Stimulated activated CD4-positive, alpha-beta T cell treated with anti-CD3 and anti-CD28 coated beads, Interleukin-4, amount 100 ng/mL, for 1 hour (primary cell): ENCODE results near the gene ATG2A.

Experiments
- DNase-seq: peaks from one replicate; pipeline ENCODE4 v3.0.0-alpha.2; 2020

ATG2A gene

DNA sequence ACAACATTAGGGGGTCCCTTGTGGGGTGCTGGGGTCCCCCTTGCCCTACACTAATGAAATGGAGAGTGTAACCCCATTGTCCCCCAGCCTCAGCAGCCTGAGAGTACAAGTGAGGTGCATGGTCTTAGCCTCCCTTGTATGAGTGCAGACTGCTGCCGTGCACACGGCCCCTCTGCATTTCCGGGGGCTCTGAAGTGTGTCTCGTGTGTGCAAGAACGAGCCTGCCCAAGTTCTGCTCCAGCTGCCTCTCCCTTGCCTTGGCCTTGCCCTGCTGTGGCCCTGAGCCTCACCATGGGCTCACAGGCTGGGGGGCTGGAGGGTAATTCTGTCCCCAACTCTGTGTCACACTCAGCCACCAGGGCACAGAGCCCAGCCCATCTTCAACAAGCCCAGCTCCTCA, 33.4 kb downstream of the ATG2A start:
- no peak for DNase-seq

DNA sequence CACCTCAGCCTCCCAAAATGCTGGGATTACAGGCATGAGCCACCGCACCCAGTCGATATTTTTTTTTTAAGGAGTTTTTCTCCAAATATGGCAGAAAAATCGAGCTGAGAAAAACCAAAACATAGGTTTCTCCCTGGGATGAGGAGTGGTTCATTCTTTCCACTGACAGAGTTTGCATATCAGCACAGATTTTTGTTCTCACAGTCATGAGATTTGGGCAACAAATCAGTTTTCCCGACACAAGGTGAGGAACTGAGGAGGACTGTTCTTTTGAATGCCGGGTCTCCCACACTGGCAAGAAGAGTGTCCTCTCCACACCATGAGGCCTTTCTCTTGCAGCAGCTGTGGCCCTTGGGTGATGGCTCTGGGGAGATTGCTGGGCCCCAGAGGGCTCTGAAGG, 34.8 kb downstream of the ATG2A start:
- no peak for DNase-seq

DNA sequence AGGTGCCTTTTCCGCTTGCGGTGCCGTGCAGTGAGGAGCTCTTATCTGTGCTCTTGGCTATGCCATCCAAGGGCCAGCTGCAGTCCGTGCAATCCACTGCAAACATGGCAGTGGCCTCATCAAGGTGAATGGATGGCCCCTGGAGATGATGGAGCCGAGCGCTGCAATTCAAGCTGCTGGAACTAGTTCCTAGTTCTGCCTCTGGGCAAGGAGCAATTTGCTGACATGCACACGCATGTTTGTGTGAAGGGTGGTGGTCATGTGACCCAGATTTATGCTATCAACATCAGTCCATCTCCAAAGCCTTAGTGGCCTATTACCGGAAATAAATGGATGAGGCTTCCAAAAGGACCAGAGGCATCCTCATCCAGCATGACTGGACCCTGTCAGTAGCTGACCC, 35.5 kb downstream of the ATG2A start:
- no peak for DNase-seq

DNA sequence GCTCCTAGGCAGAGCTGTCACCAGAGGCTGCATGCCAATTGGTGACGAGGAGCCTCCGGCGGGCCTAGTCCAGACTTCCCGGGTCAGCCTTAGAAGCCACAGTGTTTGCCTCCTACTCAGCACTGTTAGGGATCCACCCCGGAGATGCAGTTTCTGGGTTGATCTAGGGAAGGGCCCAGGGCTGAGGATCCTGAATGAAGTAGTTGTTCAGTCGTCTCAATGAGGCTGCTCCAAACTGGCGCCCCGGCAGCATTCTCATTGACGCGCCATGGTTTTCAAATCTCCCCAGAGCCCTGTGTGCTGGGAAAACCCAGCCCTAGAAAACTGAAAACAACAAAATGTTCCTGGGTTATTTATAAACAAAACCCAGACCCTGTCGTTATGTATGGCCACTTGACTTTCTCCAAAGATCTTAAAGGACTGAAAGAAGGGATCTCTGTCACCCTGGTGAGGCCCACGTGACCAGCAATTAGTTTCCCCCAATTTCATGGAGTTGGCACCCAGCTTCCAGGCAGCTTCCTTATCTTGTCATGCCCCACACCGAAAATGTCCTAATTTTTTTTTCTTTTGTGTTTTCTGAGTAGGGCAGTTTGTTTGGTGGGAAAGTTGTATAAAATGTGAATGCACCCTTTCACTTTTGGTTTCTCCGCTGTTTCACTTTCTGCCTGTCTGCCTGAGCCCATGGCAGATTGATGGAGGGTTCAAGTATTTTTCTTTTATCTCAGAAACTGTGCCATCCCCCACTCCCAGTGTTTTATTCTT, 36.6 kb downstream of the ATG2A start:
- no peak for DNase-seq

DNA sequence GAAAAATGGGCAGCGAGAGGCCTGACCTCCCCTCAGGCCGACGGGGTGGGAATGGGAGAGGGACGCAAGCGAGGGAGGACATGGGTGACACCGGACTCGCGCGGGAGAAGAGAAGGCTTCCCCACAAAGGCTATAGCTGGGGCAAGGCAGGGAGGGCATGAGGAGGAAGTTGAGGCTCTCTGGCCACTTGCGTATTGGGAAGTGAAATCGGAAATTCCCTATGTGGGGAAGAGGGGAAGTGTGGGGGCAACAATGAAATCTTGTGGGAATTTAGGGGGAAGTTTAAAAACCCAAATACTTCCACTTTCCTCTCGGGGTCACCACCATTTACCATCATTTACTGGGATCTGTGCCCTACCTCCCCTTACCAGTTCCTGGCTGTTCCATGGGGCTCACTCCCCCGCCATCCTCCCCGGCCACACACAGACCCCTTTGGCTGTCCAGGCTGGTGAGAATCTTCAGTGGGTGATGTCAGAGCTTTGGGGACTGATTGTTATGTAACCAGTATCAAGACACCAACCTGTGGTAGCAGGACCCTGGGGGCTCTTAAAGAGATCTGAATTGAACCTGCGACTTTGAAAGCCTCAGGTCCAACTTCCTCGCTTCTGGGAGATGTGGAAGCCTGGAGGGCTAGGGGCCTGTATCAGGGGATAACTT, 37.6 kb downstream of the ATG2A start:
- no peak for DNase-seq

DNA sequence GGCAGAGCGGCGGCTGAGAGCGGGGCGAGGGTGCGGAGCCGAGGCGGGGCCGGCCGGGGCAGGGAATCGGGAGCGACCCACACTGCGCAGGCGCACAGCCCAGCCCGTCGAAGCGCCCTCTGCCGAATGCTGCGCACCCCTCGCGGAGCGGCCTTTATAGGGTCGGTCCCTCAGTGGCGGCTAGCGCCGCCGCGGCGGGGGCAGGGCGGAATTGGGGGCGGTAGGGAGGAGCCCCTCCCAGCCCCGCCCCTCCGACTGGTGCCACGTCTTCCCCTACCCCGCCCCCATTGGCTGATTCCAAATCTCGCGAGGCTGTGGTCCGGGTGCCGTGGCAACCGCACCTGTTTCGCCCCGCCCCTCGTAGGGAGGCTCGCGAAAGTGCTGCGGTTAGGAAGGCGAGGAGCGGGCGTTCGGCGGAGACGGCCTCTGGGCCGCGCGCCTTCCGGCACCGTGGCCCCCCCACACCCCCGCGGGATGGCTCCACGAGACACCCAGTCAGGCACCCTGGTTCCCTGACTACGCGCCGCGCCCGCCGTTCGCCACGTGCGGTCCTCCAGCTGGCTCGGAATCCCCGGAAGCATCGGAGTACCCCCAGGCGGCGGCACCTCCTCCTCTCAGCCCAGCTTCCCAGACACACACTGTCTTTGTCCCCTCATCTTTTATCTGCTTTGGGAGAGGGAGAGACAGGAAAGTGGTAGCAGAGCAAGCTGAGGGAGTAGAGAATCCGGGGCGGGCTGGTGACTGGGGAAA, 38.3 kb downstream of the ATG2A start, which contains the start of gene EHD1:
TSS of gene EHD1 (minus strand) at position 128 of the 750 bp plus-strand sequence. CDS start 157 bp downstream, outside the sequence.
- DNase-seq, result peak; percentile 99

DNA sequence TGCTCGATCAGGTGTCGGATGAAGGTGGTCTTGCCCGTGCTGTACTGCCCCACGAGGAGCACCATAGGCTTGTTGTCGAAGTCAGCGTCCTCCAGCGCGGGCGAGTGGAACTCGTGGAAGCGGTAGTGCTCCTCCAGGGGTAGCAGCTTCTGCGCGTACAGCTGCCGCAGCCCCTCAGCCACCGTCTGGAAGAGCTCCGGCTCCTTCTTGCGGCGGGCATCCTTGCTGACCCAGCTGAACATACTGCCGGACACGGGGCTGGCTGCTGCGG, 38.9 kb downstream of the ATG2A start:
- no peak for DNase-seq

DNA sequence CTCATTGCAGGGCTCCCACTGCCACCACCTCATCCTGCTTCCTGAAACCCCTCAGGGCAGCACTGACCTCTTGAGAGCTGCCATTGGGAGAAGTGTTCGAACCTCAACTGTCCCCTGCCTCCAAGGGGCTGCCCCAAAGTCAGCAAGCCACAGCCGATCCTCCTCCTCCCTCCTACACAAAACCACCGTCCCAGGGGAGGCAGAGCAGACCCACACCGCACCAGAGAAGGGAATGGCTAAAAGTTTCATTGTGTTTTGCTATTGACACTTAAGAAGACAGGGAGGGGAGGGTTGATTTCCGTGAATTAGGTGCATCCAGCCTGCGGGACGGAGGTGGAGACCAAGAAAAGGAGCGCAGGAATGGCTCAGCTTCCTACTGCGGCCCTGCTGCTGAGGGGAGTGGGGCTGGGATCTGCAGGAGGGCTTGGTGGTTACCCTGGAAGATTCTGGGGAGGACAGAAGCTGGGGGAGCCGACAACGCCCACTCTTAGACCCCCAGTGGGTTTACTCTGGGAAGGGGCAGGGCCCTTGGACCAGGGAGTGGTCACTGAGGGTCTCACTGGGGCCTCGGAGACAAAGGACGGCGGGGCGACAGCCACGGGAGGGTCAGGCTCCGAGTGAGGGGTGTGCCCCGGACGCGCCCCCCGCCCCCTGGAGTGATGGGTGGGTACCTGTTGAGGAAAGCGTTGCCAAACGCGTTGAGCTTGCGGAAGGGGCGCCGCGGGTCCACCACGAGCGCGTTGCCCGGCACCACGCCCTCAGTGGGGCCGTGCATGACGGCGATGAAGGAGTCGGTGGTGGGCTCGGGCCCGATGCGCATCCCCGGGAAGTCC, 39.4 kb downstream of the ATG2A start:
- no peak for DNase-seq

DNA sequence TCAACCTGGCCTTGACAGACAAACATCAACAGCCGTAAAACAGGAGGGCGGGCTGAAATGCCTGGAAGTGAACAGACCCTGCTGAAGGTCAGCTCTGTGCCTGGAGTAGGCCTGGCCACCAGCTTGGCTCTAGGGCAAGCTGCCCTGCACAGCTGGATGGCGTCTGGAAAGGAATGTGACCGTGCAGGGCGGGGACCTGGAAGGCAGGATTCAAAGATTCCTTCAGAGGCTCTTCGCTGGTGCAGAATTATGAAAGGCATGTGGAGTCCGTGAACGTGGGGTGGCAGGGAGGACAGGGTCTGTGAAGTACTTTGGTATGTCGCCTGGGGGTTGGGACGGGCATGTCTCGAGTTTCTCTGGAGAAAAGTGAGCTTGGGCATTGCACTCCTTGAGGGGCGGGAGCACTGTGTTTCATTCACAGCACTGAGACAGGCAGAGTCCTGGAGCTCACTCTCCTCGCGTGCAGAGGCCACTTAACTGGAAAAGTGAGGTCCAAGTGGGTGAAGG, 40.1 kb downstream of the ATG2A start:
- no peak for DNase-seq

DNA sequence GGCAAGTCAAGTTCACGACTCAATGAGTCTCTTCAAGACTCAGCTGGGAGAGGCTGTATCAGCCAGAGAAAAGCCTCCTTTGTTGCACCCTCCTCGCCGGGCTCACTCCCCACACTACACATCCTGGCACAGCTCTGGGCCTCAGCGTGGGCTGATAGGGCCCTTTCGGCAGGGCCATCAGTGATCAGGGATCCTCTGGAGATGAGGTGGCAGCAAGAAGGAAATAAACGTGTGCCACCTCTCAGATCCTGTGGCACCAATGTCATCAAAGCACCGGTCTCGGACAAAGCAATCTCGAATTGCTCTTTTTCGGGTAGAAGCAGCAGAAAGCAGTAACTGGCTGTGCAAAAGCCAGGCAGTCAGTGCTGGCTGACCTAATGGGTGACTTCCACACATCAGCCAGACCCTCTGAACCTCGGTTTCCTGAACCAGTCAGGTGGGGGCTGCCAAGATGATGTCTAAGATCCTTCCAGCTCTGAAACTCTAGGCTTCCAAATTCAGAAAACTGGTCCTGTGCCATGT, 40.7 kb downstream of the ATG2A start:
- no peak for DNase-seq

DNA sequence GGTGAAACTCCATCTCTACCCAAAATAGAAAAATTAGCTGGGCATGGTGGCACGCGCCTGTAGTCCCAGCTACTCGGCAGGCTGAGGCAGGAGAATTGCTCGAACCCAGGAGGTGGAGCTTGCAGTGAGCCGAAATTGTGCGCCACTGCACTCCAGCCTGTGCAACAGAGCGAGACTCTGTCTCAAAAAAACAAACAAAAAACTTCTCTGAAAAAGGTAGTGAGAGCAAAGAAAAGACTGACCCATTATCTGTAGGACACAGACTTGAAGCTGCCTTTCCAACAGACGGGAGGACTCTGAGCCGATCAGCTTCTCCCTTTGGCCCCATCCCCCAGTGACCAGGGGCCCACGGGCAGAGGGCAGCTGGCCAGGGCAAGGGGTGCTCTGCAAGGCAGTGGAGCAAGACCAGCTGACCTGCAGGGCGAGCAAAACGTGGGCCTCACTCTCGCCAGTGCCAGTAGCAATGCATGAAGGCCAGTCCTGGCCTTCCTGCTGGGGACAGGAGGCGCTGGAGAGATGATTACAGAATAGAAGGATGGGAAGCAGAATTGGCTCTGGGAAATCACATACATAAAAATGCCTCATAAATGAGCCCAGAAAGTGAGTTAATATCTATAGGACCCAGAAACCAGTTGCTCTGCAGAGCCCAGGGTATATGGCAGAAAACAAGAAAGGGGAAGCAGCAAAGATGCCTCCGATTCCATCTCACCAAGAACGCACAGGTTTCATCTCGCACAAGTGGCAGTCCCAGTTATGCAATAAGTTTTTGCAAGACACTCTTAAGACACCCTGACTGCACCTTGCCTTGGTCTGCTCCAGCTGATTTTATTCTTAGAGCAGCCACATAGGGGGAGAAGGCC, 41.4 kb downstream of the ATG2A start:
- no peak for DNase-seq

DNA sequence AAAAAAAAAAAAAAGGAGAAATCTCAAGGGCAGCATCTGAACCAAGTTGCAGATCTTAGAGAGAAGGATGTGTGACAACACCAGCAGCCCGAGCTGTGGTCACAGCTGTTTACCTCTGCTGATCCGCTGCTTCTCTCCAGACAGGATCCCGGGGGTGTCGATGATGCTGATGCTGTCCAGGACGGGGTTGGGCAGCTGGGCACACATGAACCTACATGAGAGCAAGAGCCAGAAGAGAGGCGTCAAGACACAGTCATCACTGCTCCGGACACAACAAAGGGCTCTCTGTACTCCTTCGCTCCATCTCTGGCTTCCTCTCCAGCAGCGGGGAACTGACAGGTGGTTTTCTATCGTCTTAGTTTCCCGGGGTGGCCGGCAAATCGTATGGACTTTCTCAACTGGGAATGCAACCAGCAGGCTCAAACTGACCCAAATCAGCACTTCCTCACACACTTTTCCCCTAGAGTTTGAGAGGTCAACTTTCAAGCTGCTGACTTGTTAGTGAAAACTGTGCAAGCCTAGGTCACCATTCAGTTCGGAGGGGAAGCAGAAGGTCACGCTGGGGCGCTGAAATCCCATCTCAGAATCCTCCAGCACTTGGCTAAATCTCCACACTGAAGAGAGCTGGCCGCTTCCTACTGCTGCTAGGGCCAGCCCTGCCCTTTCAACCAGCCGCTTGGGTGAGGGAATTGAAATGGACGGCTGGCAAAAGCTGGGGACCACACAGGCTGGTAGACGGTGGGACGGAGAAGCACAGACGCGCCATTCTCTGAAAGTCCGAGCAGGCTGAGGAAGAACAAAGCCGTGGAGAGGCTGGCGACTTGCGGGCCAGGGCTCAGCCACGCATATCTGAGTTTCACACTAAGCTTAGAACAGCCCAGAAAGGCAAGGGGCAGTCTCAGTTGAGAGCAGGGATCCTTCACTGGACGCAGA, 42.4 kb downstream of the ATG2A start:
- DNase-seq, result no peak

DNA sequence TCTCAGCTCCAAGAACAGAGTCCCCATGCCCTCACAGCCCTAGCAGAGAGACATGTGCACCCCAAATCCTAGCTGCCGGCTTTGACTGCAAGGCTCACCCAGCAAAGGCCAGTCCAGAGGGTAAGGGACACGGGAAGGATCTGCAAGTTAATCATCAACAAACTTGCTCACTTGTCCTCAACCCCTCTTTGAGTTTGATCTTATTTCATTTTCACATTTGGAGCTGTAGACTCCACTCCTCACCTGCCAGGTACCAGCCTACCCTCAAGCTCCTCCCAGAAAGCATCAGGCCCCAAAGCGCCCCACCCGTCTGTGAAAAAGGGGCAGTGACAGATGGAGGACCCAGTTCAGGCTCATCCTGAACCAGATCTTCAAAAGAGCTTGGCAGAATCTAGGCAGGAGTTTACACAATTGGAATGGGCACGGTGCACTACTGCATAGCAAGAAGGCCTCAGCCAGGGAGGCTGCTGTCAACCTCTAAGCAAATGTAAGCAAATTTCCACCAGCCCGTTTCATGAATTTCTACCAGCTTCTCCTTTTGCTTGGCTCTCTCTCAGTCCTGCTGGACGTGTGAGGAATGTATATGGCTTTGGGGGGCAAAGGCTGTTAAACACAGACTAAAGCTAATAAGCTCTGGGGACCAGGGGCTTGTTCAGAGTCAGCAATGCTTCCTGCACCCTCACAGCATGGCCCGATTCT, 44.1 kb downstream of the ATG2A start:
- no peak for DNase-seq

DNA sequence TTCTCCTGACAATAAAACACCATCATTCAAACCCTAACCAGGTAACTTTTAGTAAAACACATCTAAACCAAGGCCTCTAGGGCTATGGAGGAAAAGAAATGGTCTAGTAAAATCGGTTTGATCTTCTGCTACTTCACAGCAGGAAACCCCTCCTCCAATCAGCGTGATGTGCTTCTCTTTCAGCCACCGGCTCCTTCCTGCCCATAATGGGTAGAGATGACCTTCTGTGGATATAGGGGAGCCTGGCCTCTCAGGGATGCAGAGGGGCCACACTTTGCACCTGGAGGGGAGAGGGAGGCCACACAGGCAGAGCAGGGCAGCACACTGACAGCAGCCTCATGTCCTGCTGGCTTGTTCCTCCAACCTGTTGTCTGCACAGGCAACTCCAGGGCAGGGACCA, 45.5 kb downstream of the ATG2A start:
- DNase-seq, result no peak

DNA sequence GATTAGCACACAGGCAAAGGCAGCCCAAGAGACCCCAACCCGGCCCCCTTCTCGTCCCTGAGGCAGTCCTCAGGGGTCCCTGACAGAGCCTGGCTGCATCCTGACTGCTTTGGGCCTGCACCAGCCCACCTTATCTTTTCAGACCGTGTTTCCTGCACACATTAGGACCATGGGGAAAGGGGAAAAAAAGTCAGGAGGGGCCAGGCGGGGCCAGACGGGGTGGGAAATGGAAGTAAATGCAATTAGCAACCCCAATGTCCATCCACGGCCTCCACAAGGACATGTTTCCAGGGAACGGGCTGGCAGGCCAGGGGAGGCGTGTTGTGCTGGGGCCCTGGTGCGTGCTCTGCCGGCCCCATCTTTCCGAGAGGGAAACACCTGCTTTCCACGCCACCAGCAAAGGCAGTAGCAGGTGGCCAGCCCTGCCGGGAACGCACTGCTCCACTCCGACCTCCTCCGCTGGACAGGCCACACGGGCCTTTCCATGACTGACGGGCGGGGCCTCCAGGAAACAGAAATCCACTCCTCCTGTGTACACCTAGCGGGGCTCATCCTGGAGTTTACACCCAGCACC, 46.0 kb downstream of the ATG2A start:
- no peak for DNase-seq

DNA sequence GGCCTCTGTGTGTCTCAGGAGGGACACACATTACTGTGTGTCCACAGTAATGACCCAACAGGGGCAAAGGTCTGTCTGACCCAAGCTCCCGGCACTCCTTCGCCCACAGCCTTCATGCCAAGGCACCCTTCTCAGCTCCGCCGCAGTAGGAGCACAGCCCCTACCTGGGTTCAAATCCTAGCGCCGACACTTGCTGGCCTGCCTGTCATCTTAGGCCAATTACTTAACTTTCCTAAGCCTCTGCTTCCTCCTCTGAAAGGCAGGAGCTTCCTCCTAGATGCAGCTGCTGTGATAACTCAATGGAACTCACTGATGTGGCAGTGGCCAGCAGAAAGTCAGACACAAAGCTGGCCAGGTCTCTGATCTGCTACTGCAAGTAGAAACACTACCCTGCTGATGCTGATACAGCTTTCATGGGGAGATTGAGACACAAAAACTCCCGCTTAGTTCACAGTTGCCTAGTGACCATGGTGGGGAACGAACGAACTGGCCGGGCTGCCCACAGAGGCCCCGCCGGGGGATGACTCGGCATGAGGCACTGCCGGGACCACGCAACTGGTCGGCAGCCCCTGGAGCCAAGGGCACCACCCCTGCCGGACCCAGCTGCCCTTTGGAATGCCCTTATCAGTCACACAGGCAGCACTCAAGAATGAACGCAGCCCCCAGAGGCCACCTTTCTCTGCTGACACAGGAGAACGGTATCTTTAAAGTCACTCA, 46.7 kb downstream of the ATG2A start:
- DNase-seq, result no peak

DNA sequence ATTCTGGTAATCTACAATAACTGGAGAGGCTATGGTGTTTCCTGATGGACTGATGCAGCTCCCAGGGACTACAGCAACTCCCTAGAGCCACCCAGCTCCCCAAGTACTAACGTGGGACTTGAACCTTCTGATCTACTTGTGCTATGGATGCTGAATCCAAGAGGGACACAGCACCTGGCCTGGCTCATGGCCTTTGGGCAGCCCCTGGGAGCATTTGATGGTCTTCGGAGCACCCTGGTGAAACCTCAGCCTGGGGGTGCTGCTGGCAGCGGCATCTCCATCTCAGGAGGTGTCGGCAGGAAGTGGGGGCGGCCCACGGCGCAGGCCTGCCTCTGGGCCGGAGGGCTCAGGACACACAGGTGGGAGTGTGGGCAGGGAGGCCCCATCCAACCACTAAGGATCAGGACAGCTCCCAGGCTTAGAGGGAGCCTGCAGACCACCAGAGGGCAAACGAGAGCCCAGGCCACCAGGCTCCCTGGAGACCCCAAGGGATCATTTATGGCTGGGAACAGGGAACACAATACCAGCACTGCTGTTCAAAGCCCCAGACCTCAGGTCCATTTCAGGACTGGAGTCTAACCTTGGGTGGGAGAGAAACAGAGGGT, 47.3 kb downstream of the ATG2A start:
- DNase-seq, result no peak

DNA sequence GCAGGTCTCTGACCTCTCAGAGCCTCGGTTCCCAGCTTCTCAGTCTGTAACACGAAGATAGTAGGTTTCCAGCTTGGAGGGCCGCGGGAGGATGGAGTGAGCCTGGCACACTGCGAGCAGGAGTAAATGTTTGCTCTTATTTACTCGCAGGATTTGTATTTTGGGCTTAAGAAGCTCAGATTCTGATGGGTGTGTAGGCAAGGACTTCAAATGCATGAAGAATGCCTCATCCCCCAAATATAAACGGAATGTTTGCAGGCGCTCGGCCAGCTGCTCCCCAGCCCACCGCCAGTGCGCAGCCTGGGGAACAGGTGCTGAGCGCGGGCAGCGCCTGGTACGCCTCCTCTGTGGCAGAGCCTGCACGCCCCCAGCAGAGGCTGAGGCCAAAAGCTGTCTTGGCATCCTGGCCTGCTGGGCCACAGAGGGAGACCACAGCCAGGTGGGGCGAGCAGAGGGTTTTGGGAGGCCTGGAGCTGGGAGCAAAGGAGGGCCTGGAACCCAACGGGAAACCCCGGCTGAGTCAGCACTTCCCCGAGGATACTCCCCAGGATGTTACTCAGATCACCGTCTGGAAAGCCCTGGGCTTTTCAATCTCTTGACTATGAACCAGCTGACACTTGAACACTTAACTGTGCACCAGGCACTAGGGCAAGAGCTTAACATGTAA, 48.0 kb downstream of the ATG2A start:
- DNase-seq, result peak; percentile 46
